ENCODE results near the gene AZU1.

DNA sequence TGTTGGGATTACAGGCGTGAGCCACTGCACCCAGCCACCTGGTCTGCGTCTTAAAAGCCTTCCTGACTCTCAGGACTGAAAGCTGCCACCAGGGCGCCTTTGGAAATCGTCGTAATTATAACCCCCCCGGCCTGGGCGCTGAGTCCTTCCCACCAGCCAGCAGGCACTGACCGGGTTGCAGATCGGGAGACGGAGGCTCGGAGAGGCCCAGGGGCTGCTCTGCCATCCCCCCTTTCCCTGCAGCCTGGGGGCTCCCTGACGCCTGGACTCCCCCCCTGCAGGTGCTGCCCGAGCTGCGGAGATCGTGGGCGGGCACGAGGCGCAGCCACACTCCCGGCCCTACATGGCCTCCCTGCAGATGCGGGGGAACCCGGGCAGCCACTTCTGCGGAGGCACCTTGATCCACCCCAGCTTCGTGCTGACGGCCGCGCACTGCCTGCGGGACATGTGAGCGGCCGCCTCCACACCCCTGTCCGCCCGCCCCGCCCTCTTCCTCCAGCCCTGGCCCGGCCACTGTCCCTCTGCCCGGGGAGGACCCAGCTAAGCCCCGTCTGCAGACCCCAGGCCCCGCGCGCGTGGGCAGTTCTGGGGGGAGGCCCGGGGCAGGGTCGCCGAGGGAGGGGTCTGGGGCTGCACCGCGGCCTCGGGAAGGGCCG lies 15.7 kb downstream of the AZU1 start:
- TF ChIP-seq CTCF (conservative IDR thresholded peaks at IDR 0.05 in 1 of 2, IDR thresholded peaks at IDR 0.05 in 1 of 2; ENCODE audit: extremely low read depth in 1 of 2, insufficient read depth in 1 of 2, low read depth in 1 of 2, low read length in 2 of 2) (peak in 1 of 2 donors; percentile 7), EZH2 (IDR thresholded peaks at IDR 0.05; ENCODE audit: borderline replicate concordance, low read length) (no peak)

Data from mammary epithelial cell (primary cell).